UCSD-AML1 (cell line): Measurements from ENCODE around the gene MISP.
A peak's percentile ranks its signal among the peaks of the same experiment; 100 is the strongest.
"Not testable (repeated sequence)": the region's sequence is repeated elsewhere in the genome, so short reads cannot be mapped to it uniquely, and the experiment has no call there.

Experiments
- DNase-seq: peaks from one replicate; lab custom pipeline; 2025; ENCODE audit not compliant: unreplicated experiment; lab: John Stamatoyannopoulos, UW

MISP gene

GRCh38 chr19:725461-726089, 25.3 kb upstream of the MISP start:
- DNase-seq, result no peak

- DNase-seq, result no peak
Measured at GRCh38 chr19:726993-727956, 23.6 kb upstream of the MISP start.

GRCh38 chr19:728011-728410, 22.9 kb upstream of the MISP start:
- DNase-seq, result peak; percentile 76

- not testable (repeated sequence) for DNase-seq
Measured at GRCh38 chr19:729564-729963, 21.3 kb upstream of the MISP start.

- no peak for DNase-seq
Measured at GRCh38 chr19:729965-730668, 20.8 kb upstream of the MISP start.

GRCh38 chr19:731000-731399, 19.9 kb upstream of the MISP start:
- no peak for DNase-seq

GRCh38 chr19:732148-733069, 18.5 kb upstream of the MISP start:
- peak; percentile 50 for DNase-seq

- no peak for DNase-seq
Measured at GRCh38 chr19:734716-735115, 16.2 kb upstream of the MISP start.

- DNase-seq, result no peak
Measured at GRCh38 chr19:736125-736524, 14.8 kb upstream of the MISP start.

- DNase-seq, result peak; percentile 42
Measured at GRCh38 chr19:737591-738093, 13.3 kb upstream of the MISP start.

GRCh38 chr19:738509-739128, 12.3 kb upstream of the MISP start:
- no peak for DNase-seq

GRCh38 chr19:739998-740715, 10.8 kb upstream of the MISP start:
- DNase-seq, result no peak

GRCh38 chr19:740816-741505, 10.0 kb upstream of the MISP start:
- DNase-seq, result not testable (repeated sequence)

- peak; percentile 24 for DNase-seq
Measured at GRCh38 chr19:741506-742131, 9.3 kb upstream of the MISP start.

GRCh38 chr19:742540-743075, 8.3 kb upstream of the MISP start:
- no peak for DNase-seq

GRCh38 chr19:743168-743687, 7.7 kb upstream of the MISP start:
- DNase-seq, result no peak

GRCh38 chr19:745138-745537, 5.8 kb upstream of the MISP start:
- not testable (repeated sequence) for DNase-seq
